HepG2 (cell line): ENCODE measurements around the gene UCP2. TPM values are rescaled to one million over a fixed set of nuclear protein-coding genes. Genes with fewer than 3 reads are reported as not detected.

ENCODE experiments used
- ATAC-seq: fragments of 200-7000 bp; cut with Tn5 transposase; 3 replicates; pipeline ENCODE4 v1.9.1; 2020; ENCODE audit warnings: mild to moderate bottlenecking, moderate library complexity
- BruUV-seq: library from RNA; stranded (reverse); fragments of 400-500 nt; replicated peaks from 2 replicates; lab custom pipeline; 2021; lab: Mats Ljungman, UMichigan
- CTCF ChIA-PET: fragments of 300-600 bp; formaldehyde crosslinking; extraction: SDS; loops from one replicate; lab custom pipeline; 2021; ENCODE audit warnings: low total read pairs, inconsistent platforms, low intra/inter-chr PET ratio; lab: Yijun Ruan, JAX
- POLR2A ChIA-PET: fragments of 350-600 bp; sonication (Branson Sonifier 250); formaldehyde crosslinking; loops from one replicate; lab custom pipeline; 2020; ENCODE audit warnings: antibody characterized with exemption, inconsistent platforms; lab: Yijun Ruan, JAX
- DNase-seq: peaks from one replicate; pipeline ENCODE4 v3.0.0-alpha.2; 2015; ENCODE audit warnings: low spot score
- FAIRE-seq: peaks from 3 replicates; lab custom pipeline; 2011; peaks lifted over from hg19 to GRCh38; lab: Jason Lieb, UNC
- H2AFZ ChIP-seq: one replicate; pipeline ENCODE4 v1.6.1; 2011; ENCODE audit warnings: low read length, inconsistent platforms
- H3K27ac ChIP-seq: fragments of 300-600 bp; 3 replicates; pipeline ENCODE4 v1.8.0; 2011; ENCODE audit warnings: mixed run types, mild to moderate bottlenecking, mixed read lengths, low read length, inconsistent platforms; ENCODE audit not compliant: insufficient read depth; ENCODE audit errors: extremely low read length
- H3K27me3 ChIP-seq, 2 experiments: fragments of 200-600 bp in 1 of 2; 2 replicates in 1 of 2; 3 replicates in 1 of 2; pipeline versions ENCODE4 v1.6.0 to v1.8.0; 2011; ENCODE audit warnings: low read length in 2 of 2, mild to moderate bottlenecking in 2 of 2, moderate library complexity in 2 of 2, inconsistent platforms in 1 of 2; ENCODE audit not compliant: insufficient read depth in 2 of 2, control insufficient read depth in 1 of 2
- H3K36me3 ChIP-seq, 2 experiments: fragments of 200-600 bp in 1 of 2; replicated peaks in 1 of 2; 2 replicates in 1 of 2; 3 replicates in 1 of 2; pipeline versions ENCODE4 v1.5.1 to v1.8.0; 2011; ENCODE audit warnings: low read length in 2 of 2, inconsistent platforms in 1 of 2; ENCODE audit not compliant: insufficient read depth in 2 of 2, control insufficient read depth in 1 of 2
- H3K4me1 ChIP-seq: 2 replicates; pipeline ENCODE4 v1.5.1; 2012; ENCODE audit warnings: low read length, inconsistent platforms; ENCODE audit not compliant: insufficient read depth
- H3K4me2 ChIP-seq: 2 replicates; pipeline ENCODE4 v1.6.0; 2011; ENCODE audit warnings: low read depth, low read length, inconsistent platforms
- H3K4me3 ChIP-seq, 3 experiments: fragments of 200-600 bp in 1 of 3; sonication (generic), shearing (Covaris generic) in 1 of 3; replicated peaks in 1 of 3; 2 replicates each; pipeline ENCODE4 v1.5.1; 2011 to 2016; ENCODE audit warnings: low read length in 3 of 3, inconsistent platforms in 2 of 3, low read depth in 2 of 3, mild to moderate bottlenecking in 2 of 3, control low read depth in 1 of 3, mixed read lengths in 1 of 3; ENCODE audit not compliant: insufficient read depth in 1 of 3
- H3K79me2 ChIP-seq: one replicate; pipeline ENCODE4 v1.6.1; 2011; ENCODE audit warnings: low read length, inconsistent platforms; ENCODE audit not compliant: insufficient read depth
- H3K9ac ChIP-seq: 2 replicates; pipeline ENCODE4 v1.6.0; 2011; ENCODE audit warnings: mild to moderate bottlenecking, low read depth, low read length, inconsistent platforms; ENCODE audit not compliant: insufficient read depth
- H3K9me3 ChIP-seq: 2 replicates; pipeline ENCODE4 v1.5.1; 2012; ENCODE audit warnings: mild to moderate bottlenecking, low read length
- H4K20me1 ChIP-seq: 2 replicates; pipeline ENCODE4 v1.6.0; 2011; ENCODE audit warnings: inconsistent platforms, mild to moderate bottlenecking, low read length, moderate library complexity; ENCODE audit not compliant: insufficient read depth
- GTF2F1 ChIP-seq: fragments of 150-350 bp; IDR thresholded peaks from 2 replicates; pipeline ENCODE4 v1.6.1; 2014; ENCODE audit warnings: low read length
- MNT ChIP-seq: fragments of 450-650 bp; IDR thresholded peaks from 2 replicates; pipeline ENCODE4 v1.6.1; 2016
- ZBTB33 ChIP-seq: sonication (generic); formaldehyde crosslinking; IDR thresholded peaks from 2 replicates; pipeline ENCODE4 v1.4.0; 2020; ENCODE audit warnings: missing genetic modification reagents
- ZNF350 ChIP-seq: sonication (generic); formaldehyde crosslinking; IDR thresholded peaks from 2 replicates; pipeline ENCODE4 v1.4.0; 2020; ENCODE audit warnings: mild to moderate bottlenecking, low read depth, missing genetic modification reagents, borderline replicate concordance
- WGBS: methylation state at CpG from one replicate; pipeline ENCODE4 v1.1.6; 2017; ENCODE audit warnings: low lambda C conversion rate; 5-methylcytosine and 5-hydroxymethylcytosine counted together
- in situ Hi-C: cut with HindIII; loops from 2 replicates; pipeline ENCODE4 v1.10.0; 2017; ENCODE audit warnings: low pct_unique_long_range_greater_than_20kb; ENCODE audit not compliant: extremely low pct_ligation_motif_present
- intact Hi-C: fragments of 100-400 bp; cut with micrococcal nuclease; formaldehyde crosslinking; loops from one replicate; pipeline ENCODE4 v1.10.0; 2022; ENCODE audit not compliant: unreplicated experiment
- polyA plus RNA-seq, 8 experiments: library from polyadenylated mRNA; depleted of rRNA in 3 of 8; stranded (reverse) in 7 of 8; unstranded in 1 of 8; fragments of >200 nt; fragmentation: Illumina TruSeq in 4 of 8; extraction: Trizol in 4 of 8; gene quantifications; 2 replicates each; pipeline versions ENCODE4 v1.2.1 to v1.2.3, GENCODE V29; 2011 to 2016; ENCODE audit warnings: low read depth in 4 of 8, missing spikeins in 1 of 8, mixed read lengths in 1 of 8; ENCODE audit not compliant: insufficient read depth in 1 of 8
- total RNA-seq, 5 experiments: library from RNA; depleted of rRNA; stranded (reverse); fragments of >200 nt; fragmentation: Illumina TruSeq; extraction: Trizol; gene quantifications; 2 replicates each; pipeline ENCODE4 v1.2.3, GENCODE V29; 2016; ENCODE audit warnings: low read depth in 1 of 5

UCP2 gene
- total and polyA plus RNA-seq, 2 of the 13 experiments (the other 11 are each of a cell fraction or from before 2014, with no cell fraction given), result 2.7 to 3.2 TPM

- Histone ChIP-seq H3K27me3 (no peaks in the 10 kb centered on the region), H3K4me3 (no peak overlapping the region), H3K4me2 (no peak overlapping the region), H3K9me3 (no peaks in the 10 kb centered on the region), H3K36me3 (no peaks in the 10 kb centered on the region; a peak in 1 of 5 replicates), H3K4me1 (peaks cover 37% of the 10 kb centered on the region), H3K79me2 (no peaks in the 10 kb centered on the region), H2AFZ (no peak overlapping the region), H4K20me1 (no peaks in the 10 kb centered on the region), H3K9ac (no peak overlapping the region), H3K27ac (no peak overlapping the region)
- 93% methylated on average over 5 of the region's 5 CpGs for WGBS
- in situ Hi-C loops, result no loop called here
- FAIRE-seq (no peak), ATAC-seq (no peak), DNase-seq (no peak)
- intact Hi-C loops, result no loop called here
- ChIA-PET CTCF (no interaction called here), POLR2A (no interaction called here)
- no TSS peak for BruUV-seq
- no peak for TF ChIP-seq GTF2F1
- no peak for TF ChIP-seq ZBTB33
- no peak for TF ChIP-seq MNT
- no peak for TF ChIP-seq ZNF350 (CRISPR knock-in tag)
These were observed 33.5 kb upstream of the UCP2 start for GRCh38 chr11:74015919-74016684.
